Measurements from ENCODE around the gene CYFIP2. TPM values are rescaled to one million over a fixed set of nuclear protein-coding genes. Genes with fewer than 3 reads are reported as not detected.

Gene CYFIP2
- total RNA-seq, 1 experiment from 2014 or later, result 74.7 TPM

DNA sequence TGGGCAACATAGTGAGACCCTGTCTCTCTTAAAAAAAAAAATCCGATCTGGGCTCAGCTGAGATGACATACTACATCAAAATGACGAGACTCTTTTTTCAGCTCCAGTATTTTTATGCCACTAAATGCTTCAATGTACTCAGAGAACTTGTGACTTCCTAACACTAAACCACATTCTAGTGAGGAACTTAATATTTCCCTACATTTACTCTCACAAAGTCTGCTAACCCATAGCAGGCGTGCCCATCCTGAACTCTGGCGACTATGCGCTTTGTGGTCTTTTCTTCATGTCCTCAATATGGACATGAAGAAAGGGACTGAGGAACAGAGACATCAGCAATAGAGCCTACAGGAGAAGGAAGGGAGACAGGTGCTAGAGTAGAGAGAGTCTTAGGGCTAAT is 44.0 kb upstream of the CYFIP2 start:
- Histone ChIP-seq H3K4me1 (ENCODE audit: insufficient read depth, low read length) (no peaks in the 10 kb centered on the region), H2BK12ac (ENCODE audit: insufficient read length, low read depth, low read length) (no peak overlapping the region), H3K14ac (ENCODE audit: insufficient read depth, low read length) (no peak overlapping the region), H2BK120ac (ENCODE audit: low read depth, low read length, poor library complexity, severe bottlenecking) (no peak overlapping the region), H3K9me3 (ENCODE audit: control insufficient read depth, low read depth, low read length) (no peaks in the 10 kb centered on the region), H3K18ac (ENCODE audit: insufficient read length, low read depth, low read length) (no peak overlapping the region), H3K79me2 (ENCODE audit: insufficient read depth, low read length) (no peaks in the 10 kb centered on the region), H3K4me2 (ENCODE audit: insufficient read depth, insufficient read length, low read length) (no peak overlapping the region), H3K4ac (ENCODE audit: low read depth, low read length) (no peak overlapping the region), H3K23ac (ENCODE audit: insufficient read length, low read depth, low read length) (no peak overlapping the region), H2AFZ (ENCODE audit: low read length) (no peak overlapping the region), H3K9ac (ENCODE audit: extremely low read depth, insufficient read length, low read length) (no peak overlapping the region), H3K56ac (ENCODE audit: insufficient read length, low read depth, low read length) (no peak overlapping the region), H2BK15ac (ENCODE audit: low read depth, low read length) (no peak overlapping the region), H3K27ac (ENCODE audit: insufficient read length, low read depth, low read length) (no peak overlapping the region), H2BK5ac (ENCODE audit: insufficient read length, low read length) (no peak overlapping the region), H3K27me3 (ENCODE audit: insufficient read depth, low read length) (no peaks in the 10 kb centered on the region), H2BK20ac (ENCODE audit: low read depth, low read length, poor library complexity, severe bottlenecking) (no peak overlapping the region), H4K91ac (ENCODE audit: insufficient read length, low read depth, low read length) (no peak overlapping the region), H3K79me1 (ENCODE audit: insufficient read depth, low read depth, low read length, poor library complexity, severe bottlenecking) (no peaks in the 10 kb centered on the region), H3K23me2 (ENCODE audit: insufficient read length, low read depth, low read length, poor library complexity, severe bottlenecking) (no peaks in the 10 kb centered on the region), H4K5ac (ENCODE audit: insufficient read length, low read depth, low read length) (no peak overlapping the region), H2AK5ac (ENCODE audit: insufficient read length, low read length) (no peak overlapping the region), H4K20me1 (ENCODE audit: control insufficient read depth, insufficient read depth, insufficient read length) (no peaks in the 10 kb centered on the region), H3T11ph (ENCODE audit: low read length) (no peak overlapping the region), H4K8ac (replicated peaks; ENCODE audit: insufficient read length, low read depth, low read length) (no peak overlapping the region)
- H3K4me1 Mint-ChIP-seq, result peaks cover 2 to 4% of the 10 kb centered on the region in 2 experiments; a peak in 1 of 4 replicates
- H3K9me3 Mint-ChIP-seq, result no peaks in the 10 kb centered on the region
- no peak overlapping the region for H3K4me3 Mint-ChIP-seq
- H3K27ac Mint-ChIP-seq, result no peak overlapping the region
- no CpG with 5 or more reads among the region's 5 CpGs for WGBS (ENCODE audit: extremely low coverage, insufficient read length, low lambda C conversion rate)
- TF ChIP-seq, protein P1, sequence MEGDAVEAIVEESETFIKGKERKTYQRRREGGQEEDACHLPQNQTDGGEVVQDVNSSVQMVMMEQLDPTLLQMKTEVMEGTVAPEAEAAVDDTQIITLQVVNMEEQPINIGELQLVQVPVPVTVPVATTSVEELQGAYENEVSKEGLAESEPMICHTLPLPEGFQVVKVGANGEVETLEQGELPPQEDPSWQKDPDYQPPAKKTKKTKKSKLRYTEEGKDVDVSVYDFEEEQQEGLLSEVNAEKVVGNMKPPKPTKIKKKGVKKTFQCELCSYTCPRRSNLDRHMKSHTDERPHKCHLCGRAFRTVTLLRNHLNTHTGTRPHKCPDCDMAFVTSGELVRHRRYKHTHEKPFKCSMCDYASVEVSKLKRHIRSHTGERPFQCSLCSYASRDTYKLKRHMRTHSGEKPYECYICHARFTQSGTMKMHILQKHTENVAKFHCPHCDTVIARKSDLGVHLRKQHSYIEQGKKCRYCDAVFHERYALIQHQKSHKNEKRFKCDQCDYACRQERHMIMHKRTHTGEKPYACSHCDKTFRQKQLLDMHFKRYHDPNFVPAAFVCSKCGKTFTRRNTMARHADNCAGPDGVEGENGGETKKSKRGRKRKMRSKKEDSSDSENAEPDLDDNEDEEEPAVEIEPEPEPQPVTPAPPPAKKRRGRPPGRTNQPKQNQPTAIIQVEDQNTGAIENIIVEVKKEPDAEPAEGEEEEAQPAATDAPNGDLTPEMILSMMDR (conservative IDR thresholded peaks at IDR 0.05), result no peak
- DNase-seq, result no peak
- H3K27me3 Mint-ChIP-seq (ENCODE audit: low read depth), result no peaks in the 10 kb centered on the region
- no peaks in the 10 kb centered on the region for H3K36me3 Mint-ChIP-seq (ENCODE audit: insufficient read depth in 1 of 3, low read depth in 3 of 3)
